GM21825 (cell line): ENCODE measurements around the gene DMD.
"Not testable (repeated sequence)": the region's sequence is repeated elsewhere in the genome, so short reads cannot be mapped to it uniquely, and the experiment has no call there.

Source experiments
- ATAC-seq: cut with Tn5 transposase; IDR thresholded peaks from one replicate; pipeline ENCODE4 v1.9.1; 2021; ENCODE audit warnings: mild to moderate bottlenecking, moderate library complexity; ENCODE audit not compliant: unreplicated experiment

The DMD gene

DNA sequence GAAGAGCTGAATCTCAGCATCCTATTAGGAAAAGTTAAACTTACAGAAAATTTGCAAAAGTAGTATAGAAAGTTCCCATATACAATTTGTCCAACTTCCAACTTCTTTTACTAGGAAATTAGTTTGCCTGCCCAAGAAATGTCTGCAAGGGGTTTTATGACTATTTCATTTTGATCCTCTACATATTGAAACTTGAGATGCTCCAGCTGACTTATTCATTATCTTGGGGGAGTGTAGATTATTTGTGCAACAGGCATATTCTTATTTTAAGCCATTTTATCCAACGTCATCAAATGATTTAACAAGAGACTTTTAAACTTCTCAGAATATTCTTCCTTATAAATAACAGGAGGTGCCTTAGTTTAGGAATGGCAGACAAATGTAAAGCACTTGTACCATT lies 1822.4 kb downstream of the DMD start:
- ATAC-seq: no peak

DNA sequence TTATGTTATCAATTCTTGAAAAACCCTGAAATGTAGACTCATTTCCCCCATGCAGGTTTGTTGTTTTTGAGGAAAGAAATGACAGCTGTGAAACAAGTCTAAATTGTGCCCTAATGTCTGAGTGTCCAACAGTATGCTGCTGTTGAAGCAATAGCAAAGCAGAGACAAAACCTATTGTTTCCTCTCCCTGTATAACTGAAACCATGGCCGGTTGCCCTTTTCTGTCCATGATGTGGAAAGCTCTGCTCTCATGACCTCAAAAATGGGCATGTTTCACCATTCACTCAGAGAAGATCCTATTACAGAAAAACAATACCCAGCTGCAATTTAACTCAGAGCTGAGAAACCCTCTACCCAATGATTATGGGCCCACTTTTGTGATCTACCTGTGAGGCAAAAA lies 1826.9 kb downstream of the DMD start:
- ATAC-seq: no peak

DNA sequence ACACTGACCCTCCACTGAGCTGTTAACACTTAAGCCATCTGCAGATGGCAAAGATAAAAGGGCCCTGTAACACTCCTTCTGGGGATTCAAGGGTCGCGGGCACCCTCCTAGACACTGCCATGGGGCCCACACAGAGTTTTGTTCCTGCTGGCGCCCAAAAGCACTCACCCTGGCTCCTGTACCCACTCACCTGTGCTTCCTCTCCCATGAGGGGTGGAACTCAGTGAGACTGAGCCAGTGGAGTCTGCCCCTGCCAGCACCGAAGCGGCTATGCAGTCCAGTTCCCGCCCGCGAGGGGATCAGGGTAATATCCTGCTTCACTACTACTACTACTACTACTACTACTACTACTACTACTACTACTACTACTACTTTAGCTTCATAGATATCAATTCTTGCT lies 1827.4 kb downstream of the DMD start:
- no peak for ATAC-seq

DNA sequence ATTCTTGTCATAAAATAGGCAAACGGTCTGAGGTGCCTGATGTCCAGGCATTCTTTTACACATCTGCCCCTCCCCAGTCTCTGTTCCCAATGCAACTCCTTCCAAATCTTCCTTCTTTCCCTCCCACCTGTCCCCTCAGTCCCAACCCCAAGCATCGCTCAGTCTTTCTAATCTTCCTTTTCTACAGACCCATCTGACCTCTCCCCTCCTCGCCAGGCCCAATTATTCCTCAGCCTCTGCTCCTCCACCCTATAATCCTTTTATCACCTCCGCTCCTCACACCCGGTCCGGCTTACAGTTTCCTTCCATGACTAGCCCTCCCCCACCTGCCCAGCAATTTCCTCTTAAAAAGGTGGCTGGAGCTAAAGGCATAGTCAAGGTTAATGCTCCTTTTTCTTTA lies 1832.4 kb downstream of the DMD start:
- not testable (repeated sequence) for ATAC-seq

DNA sequence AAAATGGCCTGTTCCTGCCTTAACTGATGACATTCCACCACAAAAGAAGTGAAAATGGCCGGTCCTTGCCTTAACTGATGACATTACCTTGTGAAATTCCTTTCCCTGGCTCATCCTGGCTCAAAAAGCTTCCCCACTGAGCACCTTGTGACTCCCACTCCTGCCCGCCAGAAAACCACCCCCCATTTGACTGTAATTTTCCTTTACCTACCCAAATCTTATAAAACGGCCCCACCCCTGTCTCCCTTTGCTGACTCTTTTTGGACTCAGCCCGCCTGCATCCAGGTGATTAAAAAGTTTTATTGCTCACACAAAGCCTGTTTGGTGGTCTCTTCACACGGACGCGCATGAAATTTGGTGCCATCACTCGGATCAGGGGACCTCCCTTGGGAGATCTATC lies 1833.5 kb downstream of the DMD start:
- not testable (repeated sequence) for ATAC-seq

DNA sequence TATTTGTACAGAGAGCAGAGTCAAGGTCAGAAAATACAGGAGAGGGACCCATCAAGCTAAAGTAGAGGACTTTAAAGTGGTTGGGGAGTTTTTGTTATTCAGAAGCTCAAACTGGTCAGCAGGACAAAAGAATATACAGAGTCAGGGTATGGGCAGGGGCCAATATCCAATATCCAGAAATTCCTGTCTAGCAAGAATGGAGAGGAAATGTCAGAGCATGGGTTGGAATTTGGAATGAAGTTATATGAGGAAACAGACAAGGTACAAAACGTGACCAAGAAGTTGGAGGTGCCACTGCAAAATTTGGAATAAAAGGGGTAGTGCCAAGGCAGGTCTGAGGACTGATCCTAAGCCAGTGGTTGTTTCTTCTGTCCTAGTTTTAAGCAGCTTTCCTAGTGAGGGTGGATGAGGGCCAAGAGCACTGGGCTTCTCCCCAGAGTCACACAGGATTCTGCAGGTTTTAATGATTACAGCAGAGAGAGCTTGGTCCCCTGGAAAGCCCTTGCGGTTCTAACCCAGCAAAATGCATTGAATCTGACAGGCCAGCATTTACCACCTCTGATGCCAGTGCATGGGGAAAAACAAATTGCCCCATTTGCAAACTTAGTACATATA lies 1834.8 kb downstream of the DMD start:
- ATAC-seq: no peak

DNA sequence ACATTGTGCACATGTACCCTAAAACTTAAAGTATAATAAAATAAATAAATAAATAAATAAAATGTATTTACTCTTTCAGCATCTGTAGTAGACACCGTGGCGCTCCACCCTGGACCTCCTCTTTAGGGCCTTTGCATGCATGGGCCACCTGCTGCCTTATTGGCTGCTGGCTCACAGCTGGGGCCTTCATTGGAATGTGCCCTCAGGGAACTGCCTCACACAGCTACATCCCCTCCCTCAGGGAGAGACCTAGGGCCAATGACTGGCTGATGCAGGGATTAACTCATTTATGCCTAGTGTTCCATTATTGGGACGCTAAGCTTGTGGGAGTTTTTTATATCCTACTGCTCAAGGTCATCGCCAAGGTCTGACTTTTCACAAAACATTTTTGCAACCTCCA lies 1836.6 kb downstream of the DMD start:
- ATAC-seq: no peak

DNA sequence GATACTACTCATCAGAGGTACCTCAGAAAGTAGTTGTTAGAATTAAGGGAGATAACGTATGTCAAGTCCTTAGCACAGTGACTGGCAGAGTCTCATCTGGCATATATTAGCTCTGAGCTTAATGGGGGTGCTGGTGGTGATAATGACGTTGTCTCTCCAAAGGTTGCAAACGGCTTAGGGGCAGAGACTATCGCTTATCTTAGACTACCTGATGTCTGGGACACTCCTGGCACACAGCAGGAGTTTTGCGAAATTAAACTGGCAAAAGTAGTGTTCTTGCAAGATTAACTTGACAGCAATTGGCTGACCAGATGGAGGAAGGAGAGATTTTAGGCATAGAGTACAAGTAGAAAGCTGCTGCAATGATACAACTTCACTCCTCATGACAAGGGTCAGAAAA lies 1839.4 kb downstream of the DMD start:
- ATAC-seq: no peak

DNA sequence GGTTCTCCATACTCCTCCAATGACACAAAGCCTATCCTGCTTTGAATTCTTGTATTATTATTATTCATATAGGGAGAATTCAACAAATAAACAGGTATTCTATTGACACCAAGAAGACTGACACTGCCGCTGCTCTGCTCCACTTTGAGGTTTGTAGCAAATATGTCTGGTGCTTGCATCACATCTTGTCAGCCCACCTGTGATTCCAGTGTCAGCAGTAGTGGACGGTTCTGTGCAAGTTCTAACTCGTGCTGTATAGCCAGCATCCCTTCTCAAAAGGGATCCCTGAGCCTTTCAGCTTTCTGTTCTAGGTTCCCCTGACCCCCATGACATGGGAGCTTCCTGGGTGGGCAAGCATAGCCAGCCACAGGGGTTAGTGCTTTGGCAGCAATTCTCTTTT lies 1843.5 kb downstream of the DMD start:
- ATAC-seq: no peak

DNA sequence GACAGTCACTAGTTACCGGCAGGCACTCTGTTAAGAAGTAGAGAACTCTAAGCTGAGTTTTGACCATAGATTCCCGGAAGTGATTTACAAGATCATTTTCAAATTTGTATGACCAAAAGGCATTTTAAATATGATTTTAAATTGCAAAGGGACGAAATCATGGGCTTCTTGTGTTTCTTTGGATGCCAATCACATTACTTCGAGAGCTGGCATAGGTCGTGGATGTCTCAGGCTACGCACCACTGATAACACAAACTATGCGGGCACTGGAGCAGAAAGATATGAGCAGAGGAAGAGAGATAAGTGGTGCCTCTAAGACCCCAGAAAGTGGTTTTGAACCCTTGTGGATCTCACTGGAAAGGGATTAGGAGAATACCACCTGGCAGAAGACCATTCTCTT lies 1845.3 kb downstream of the DMD start:
- ATAC-seq: no peak

DNA sequence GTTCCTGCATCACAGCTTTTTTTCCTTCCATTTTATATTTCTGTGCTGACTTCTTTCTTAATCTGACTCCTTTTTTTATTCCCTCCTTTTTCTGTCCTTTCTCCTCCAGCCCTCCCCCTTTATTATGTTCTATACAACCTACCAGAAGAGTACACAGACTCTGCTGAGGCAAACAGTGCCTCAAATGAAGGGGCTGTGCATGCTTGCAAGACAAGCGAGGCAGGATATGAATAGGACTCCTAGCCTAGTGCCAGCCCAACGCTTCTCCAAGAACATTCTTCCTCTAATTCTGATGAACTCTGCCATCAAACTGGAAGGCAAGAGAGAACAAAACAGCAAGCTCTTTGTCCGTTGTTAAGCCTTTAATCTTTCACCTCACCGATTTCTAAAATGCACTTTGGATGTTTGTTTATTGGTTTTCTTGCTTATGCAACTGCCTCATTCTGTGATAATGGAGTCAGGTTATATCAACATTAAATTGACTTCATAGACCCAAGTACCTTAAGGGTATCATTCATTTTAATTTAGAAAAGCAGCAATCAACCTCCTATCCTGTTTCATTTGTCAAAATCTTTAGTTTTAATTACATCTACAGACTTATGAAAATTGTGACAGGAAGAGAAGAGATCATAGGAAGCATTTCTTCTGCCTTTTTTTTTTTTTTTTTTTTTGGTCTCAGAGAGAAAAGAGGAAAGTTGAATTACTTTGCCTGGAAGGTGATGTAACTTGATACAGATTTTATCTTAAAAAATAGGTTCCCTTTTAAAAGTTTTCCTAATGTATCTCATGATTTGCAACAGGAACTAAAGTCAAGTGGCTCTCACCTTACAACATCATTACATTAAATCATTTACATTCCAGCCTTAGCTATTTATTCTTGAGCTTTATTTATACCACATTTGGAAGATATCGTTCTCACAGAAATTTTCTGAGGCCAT lies 1854.8 kb downstream of the DMD start:
- ATAC-seq: no peak

DNA sequence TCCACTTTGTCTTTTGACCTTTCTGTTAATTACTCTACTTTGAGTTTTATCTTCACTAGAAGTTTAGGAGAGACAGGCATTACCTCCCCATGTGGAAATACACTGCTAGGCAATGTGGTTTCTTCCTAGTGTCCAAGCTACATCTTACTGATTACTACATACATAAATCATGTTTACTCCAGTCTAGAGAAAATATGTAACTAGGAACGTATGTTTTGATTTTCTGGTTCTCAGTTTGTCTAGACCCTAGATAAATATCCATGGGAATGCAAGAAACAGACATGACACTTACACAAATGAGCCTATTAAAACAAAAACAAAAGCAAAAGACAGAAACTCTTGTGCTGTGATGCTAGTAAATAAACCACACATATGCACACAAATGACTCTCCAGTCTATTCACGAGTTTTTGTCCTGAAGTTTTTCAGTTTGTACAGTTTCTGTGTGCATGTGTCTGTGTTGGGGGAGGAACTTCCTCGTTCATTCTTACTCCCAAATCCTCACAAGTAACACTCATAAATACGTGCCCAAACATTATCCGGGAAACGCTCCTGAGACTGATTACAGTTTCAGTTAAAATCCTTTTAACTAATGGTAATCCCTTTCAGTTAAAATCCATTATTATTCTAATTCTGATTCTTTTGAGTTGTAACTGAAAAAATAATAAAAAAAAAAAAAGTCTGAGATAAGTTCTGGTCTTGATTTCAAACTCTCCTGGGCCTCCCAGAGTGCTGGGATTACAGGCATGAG lies 1856.0 kb downstream of the DMD start:
- no peak for ATAC-seq

DNA sequence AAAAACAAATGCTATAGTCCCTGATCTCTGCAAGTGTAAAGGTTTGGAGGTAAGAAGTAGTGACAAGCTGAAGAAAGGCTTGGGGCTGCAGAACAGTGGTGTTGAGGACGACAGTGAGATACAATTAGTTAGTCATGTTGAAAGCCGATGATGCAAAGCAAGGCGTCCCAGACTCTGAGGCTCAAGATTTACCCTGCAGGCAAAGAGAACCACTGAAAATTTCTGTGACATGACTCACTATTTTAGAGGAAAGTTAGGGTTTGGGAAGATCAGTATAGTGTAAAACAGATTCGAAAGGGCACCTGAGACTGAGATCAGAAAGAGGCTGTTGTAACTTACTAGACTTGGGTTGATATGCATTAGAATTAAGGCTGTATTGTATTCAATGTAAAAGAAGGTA lies 1858.3 kb downstream of the DMD start:
- ATAC-seq: no peak

DNA sequence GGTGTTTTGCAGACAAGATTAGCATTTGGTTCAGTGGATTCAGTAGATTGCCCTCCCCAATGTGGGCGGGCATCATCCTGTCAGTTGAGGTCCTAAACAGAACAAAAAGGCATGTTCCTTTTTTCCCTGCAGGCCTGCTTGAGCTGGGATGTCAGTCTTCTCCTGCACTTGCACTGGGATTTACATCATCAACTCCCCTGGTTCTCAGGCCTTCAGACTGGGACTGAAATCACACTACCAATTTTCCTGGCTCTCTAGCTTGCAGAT lies 1860.6 kb downstream of the DMD start:
- no peak for ATAC-seq

DNA sequence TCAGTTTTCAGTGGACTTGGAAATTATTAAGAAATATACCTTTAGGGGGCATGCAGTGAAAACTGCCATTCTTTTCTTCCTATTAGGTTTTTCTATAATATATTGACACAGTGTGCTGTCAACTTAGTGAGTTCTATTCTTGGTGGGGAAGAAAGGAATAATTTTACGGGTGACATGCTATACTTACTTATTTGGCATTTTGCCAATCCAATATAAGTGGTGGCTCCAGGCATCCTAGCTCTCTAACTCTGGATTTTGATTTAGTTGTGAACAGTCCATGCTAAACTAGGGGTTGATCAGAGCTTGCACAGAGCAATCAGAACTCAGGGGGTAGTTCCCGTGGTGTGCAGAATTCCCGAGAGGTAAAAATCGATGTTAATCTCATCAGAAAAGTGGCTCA lies 1861.8 kb downstream of the DMD start:
- no peak for ATAC-seq

DNA sequence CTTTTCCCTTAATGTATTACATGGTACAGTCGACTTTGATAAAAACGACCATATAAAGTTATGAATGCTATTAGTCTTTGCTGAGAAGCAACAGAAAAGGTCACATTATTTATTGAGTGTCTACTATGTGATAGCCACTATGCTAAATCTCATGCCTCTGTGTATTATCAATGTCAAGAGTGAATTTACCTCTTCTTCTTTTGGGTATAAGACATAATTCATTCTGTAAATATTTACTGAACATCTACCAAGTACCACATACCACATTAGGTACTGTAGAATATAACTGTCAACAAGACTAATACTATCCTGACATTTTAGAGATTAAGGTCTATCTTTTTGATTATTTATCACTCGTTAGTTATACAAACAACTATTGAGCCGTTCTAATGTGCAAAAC lies 1870.8 kb downstream of the DMD start:
- no peak for ATAC-seq

DNA sequence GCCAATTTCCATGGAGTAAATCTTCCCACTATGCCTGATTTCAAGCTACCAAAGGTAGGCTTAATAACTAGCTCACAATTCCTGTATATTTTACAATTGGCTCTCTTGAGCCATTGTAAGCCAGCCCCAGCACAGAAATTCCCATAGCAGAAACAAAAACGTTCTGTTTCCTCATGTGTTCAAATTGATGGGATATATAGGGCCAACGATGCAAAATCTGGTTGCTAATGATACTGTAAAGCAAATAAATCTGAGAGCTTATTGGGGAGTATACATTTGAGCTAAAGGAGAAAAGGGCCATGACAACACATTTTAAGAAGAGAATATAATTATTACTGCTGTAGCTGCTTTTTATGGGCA lies 1872.4 kb downstream of the DMD start:
- ATAC-seq: no peak

DNA sequence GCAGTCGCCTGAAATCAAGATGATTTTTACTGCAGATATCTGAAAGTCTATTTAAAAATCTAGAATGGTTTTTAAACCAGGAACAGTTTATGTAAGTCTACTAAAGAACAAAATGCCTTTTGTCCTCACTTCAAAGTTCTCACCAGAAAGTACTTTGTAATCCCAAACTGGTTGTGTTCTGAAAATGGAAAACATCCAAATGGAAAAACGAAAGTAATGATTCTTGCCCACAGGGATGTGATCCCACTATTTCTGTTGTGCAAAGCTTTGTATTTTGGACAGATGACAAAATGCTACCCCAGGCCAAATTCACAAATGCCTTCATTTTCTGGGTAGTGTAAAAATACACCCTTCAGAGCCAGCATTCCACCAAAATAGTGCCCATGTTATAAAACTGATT lies 1874.0 kb downstream of the DMD start:
- ATAC-seq: no peak

DNA sequence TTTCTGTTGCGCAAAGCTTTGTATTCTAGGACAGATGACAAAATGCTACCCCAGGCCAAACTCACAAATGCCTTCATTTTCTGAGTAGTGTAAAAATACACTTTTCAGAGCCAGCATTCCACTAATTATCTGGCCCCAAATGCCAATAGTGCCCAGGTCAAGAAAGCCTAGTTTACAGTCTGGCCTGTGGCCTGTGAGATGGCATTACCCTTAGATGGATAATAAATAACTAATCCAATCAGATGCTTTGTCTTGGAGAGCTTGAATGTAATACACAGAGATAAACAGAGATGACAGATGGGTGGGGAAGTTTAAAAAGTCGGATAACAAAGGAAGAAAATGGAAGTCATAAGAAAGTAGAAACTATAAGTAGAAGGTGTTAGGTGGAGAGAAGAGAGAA lies 1874.9 kb downstream of the DMD start:
- ATAC-seq: no peak

DNA sequence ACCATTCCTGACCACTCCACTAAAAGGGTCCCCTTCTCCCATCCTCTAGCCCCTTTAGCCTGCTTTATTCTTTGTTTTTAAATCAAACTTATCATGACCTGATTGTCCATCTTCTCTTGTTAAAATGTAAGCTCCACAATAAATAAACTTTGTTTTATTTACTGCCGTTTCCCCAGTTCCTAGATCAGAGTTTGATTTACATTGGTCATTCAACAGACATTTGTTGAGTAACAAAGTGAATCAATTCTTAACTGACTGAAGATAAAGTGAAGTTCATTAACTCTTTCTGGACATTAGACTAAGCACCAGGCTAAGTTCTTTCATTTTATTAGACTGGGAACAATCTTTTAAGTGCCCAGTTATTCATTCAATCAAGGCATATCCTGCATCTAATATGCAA lies 1876.4 kb downstream of the DMD start:
- no peak for ATAC-seq

DNA sequence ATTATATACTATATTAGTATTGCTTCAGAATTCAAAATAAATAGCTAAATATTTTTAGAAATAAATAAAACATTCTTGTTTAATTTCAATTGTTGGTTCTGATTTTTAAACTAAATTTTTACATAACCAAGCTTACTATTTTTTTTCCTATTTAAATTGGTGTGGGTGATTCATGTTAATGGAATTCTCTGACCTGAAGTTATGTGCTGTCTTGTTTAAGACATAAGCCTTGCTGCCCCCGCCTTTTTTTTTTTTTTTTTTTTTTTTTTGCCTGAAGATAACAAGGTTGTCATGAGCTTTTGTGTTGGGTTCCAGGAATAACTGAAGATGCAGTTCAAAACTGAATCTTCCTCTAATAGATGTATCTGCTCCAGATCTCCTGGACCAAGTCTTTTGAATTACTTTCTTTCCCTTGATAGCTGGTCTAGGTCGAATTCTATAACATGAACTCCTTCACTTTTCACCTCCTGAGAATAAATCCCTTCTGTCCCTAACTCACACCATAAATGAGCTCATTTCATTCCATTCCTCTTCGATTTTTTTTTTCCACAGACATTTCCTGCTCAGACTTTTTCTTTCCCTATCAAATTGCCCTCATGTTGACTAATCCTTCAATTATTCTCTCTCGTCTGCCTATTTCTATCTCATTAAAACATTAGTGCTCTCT lies 1878.1 kb downstream of the DMD start:
- no peak for ATAC-seq

DNA sequence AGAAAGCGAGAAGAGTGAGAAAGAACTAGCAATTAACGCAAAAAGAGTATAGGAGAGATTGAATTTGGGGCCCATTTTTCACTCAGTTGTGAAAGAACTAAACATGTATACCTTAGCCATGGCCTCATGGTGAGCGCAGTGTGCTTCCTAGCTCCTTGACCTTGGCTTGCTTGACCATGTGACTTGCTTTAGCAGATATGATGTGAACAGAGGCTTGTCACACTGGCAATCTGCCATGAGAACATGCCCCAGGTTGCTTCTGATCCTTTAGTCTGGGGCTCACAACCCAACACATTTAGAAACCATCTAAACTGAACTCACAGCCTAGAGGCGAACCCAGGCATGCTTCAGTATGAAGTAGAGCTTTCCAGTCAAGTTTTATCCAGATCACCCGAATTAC lies 1879.4 kb downstream of the DMD start:
- ATAC-seq: no peak
